Panc1 (cell line): ENCODE results near the gene PYGO2. TPM values are rescaled to one million over a fixed set of nuclear protein-coding genes. Genes with fewer than 3 reads are reported as not detected.

Source experiments
- ATAC-seq: fragments of 200-7000 bp; cut with Tn5 transposase; 2 replicates; pipeline ENCODE4 v1.9.1; 2020; ENCODE audit warnings: mild to moderate bottlenecking, moderate library complexity
- BruUV-seq: library from RNA; stranded (reverse); fragments of 400-500 nt; replicated peaks from 2 replicates; lab custom pipeline; 2021; lab: Mats Ljungman, UMichigan
- CTCF ChIA-PET: fragments of 300-600 bp; sonication (Branson Sonifier 250); formaldehyde crosslinking; loops from one replicate; lab custom pipeline; 2022; ENCODE audit warnings: antibody characterized with exemption; lab: Charles Lee
- POLR2A ChIA-PET: fragments of 300-600 bp; sonication (Branson Sonifier 250); formaldehyde crosslinking; loops from one replicate; lab custom pipeline; 2022; ENCODE audit warnings: antibody characterized with exemption; lab: Charles Lee
- DNase-seq: peaks from one replicate; pipeline ENCODE4 v3.0.0-alpha.2; 2010; ENCODE audit warnings: low read depth, low spot score
- H3K27ac ChIP-seq: 2 replicates; pipeline ENCODE4 v1.5.1; 2011; ENCODE audit warnings: mild to moderate bottlenecking, low read length, inconsistent platforms
- H3K27me3 ChIP-seq: fragments of 200-500 bp; sonication (Bioruptor generic); 2 replicates; pipeline ENCODE4 v1.6.0; 2014; ENCODE audit warnings: low read length, inconsistent platforms; ENCODE audit not compliant: control insufficient read depth, insufficient read depth
- H3K36me3 ChIP-seq: fragments of 200-500 bp; sonication (Bioruptor generic); 2 replicates; pipeline ENCODE4 v1.5.1; 2014; ENCODE audit warnings: inconsistent platforms, mild to moderate bottlenecking, low read length, moderate library complexity; ENCODE audit not compliant: control insufficient read depth, insufficient read depth
- H3K4me1 ChIP-seq: 2 replicates; pipeline ENCODE4 v1.5.1; 2011; ENCODE audit warnings: inconsistent platforms, mild to moderate bottlenecking, low read length, moderate library complexity; ENCODE audit not compliant: control insufficient read depth, insufficient read depth
- H3K4me3 ChIP-seq, 2 experiments: 2 replicates each; pipeline ENCODE4 v1.5.1; 2011 to 2012; ENCODE audit warnings: low read depth in 2 of 2, low read length in 2 of 2, mild to moderate bottlenecking in 2 of 2, inconsistent platforms in 1 of 2, moderate library complexity in 1 of 2
- H3K9me3 ChIP-seq: fragments of 200-500 bp; sonication (Bioruptor generic); 2 replicates; pipeline ENCODE4 v1.5.1; 2014; ENCODE audit warnings: low read depth, mild to moderate bottlenecking, inconsistent platforms, low read length, moderate library complexity; ENCODE audit not compliant: control insufficient read depth, insufficient read depth
- POLR2AphosphoS5 ChIP-seq: IDR thresholded peaks from 2 replicates; pipeline ENCODE4 v1.6.1; 2012; ENCODE audit warnings: mild to moderate bottlenecking, low read depth, low read length, moderate library complexity
- SIN3A ChIP-seq: IDR thresholded peaks from 2 replicates; pipeline ENCODE4 v1.6.1; 2012; ENCODE audit warnings: low read depth, mild to moderate bottlenecking, low read length, moderate library complexity, borderline replicate concordance; ENCODE audit not compliant: insufficient read depth
- TCF7L2 ChIP-seq: IDR thresholded peaks from 2 replicates; pipeline ENCODE4 v1.6.1; 2011; ENCODE audit warnings: mild to moderate bottlenecking, low read depth, low read length, inconsistent platforms
- in situ Hi-C: cut with HindIII; loops from 2 replicates; pipeline ENCODE4 v1.10.0; 2016; ENCODE audit warnings: low sequenced_read_pairs, low pct_unique_long_range_greater_than_20kb
- intact Hi-C: fragments of 100-400 bp; cut with micrococcal nuclease; formaldehyde crosslinking; loops from one replicate; pipeline ENCODE4 v1.10.0; 2022; ENCODE audit not compliant: unreplicated experiment
- total RNA-seq: library from RNA; stranded (reverse); gene quantifications from one replicate; pipeline ENCODE4 v1.2.1, GENCODE V29; 2021; ENCODE audit not compliant: unreplicated experiment
- TF ChIP-seq, protein P1 (sequence below): fragments of 450-650 bp; IDR thresholded peaks from 2 replicates; pipeline ENCODE4 v1.5.1; 2017; ENCODE audit warnings: mild to moderate bottlenecking
- TF ChIP-seq, protein P2 (sequence below), 2 experiments: IDR thresholded peaks; 2 replicates each; pipeline ENCODE4 v1.6.1; 2011 to 2012; ENCODE audit warnings: low read depth in 2 of 2, control low read depth in 1 of 2, low read length in 1 of 2, mild to moderate bottlenecking in 1 of 2, moderate library complexity in 1 of 2; ENCODE audit not compliant: insufficient read depth in 1 of 2

Gene PYGO2
- total RNA-seq, 1 experiment from 2014 or later, result 41.1 TPM

DNA sequence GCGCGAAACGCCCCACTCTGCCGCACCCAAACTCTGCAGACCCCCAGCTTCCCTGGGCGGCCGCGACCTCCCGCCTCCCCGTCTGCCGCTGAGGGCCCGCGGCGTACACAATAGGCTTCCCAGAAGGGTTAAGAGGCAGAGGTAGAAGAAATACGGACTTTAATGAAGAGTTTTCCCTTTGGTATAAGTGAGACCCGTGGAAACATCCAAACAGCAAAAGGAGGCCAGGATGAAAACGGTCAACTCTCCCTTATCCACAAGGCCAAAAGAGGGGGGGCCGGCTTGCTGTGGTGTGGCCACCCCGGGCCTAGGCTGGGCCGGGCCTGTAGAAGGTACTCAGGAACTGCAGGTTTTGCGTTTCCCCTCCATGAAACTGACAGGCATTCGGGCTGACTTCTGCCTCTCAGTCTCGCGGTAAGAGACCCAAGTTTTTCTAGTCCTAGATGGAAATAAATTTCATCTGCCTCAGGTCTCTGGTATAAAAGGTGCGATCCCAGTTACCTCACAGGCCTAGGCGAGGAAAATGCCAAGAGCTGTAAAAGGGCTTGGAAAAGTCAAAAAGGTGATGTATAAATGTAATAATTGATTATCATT, 671 bp upstream of the PYGO2 start:
- in situ Hi-C loops (no loop called here), intact Hi-C loops (no loop called here)
- ChIA-PET CTCF (interaction anchor here (0.6 kb wide), 1 partner anchor 33 kb away, joined by 12 read pairs; no protein-coding TSS in a partner anchor), POLR2A (no interaction called here)
- TF ChIP-seq, protein P1, sequence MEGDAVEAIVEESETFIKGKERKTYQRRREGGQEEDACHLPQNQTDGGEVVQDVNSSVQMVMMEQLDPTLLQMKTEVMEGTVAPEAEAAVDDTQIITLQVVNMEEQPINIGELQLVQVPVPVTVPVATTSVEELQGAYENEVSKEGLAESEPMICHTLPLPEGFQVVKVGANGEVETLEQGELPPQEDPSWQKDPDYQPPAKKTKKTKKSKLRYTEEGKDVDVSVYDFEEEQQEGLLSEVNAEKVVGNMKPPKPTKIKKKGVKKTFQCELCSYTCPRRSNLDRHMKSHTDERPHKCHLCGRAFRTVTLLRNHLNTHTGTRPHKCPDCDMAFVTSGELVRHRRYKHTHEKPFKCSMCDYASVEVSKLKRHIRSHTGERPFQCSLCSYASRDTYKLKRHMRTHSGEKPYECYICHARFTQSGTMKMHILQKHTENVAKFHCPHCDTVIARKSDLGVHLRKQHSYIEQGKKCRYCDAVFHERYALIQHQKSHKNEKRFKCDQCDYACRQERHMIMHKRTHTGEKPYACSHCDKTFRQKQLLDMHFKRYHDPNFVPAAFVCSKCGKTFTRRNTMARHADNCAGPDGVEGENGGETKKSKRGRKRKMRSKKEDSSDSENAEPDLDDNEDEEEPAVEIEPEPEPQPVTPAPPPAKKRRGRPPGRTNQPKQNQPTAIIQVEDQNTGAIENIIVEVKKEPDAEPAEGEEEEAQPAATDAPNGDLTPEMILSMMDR, result no peak
- TF ChIP-seq, protein P2, sequence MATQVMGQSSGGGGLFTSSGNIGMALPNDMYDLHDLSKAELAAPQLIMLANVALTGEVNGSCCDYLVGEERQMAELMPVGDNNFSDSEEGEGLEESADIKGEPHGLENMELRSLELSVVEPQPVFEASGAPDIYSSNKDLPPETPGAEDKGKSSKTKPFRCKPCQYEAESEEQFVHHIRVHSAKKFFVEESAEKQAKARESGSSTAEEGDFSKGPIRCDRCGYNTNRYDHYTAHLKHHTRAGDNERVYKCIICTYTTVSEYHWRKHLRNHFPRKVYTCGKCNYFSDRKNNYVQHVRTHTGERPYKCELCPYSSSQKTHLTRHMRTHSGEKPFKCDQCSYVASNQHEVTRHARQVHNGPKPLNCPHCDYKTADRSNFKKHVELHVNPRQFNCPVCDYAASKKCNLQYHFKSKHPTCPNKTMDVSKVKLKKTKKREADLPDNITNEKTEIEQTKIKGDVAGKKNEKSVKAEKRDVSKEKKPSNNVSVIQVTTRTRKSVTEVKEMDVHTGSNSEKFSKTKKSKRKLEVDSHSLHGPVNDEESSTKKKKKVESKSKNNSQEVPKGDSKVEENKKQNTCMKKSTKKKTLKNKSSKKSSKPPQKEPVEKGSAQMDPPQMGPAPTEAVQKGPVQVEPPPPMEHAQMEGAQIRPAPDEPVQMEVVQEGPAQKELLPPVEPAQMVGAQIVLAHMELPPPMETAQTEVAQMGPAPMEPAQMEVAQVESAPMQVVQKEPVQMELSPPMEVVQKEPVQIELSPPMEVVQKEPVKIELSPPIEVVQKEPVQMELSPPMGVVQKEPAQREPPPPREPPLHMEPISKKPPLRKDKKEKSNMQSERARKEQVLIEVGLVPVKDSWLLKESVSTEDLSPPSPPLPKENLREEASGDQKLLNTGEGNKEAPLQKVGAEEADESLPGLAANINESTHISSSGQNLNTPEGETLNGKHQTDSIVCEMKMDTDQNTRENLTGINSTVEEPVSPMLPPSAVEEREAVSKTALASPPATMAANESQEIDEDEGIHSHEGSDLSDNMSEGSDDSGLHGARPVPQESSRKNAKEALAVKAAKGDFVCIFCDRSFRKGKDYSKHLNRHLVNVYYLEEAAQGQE (IDR thresholded peaks at IDR 0.05; ENCODE audit: insufficient read depth in 1 of 2, low read depth in 2 of 2, low read length in 1 of 2), result no peak
- TF ChIP-seq SIN3A, result 0 out of 2 replicates have a peak, but pooled peaks have one; percentile 22
- no peak for TF ChIP-seq TCF7L2
- no peak; the same call in 1 of the 2 replicates for TF ChIP-seq POLR2AphosphoS5
- Histone ChIP-seq H3K27ac (peak overlapping the region; percentile 96), H3K36me3 (peaks cover 20% of the 10 kb centered on the region), H3K4me3 (peak overlapping the region; percentile 64 to 66), H3K9me3 (no peaks in the 10 kb centered on the region), H3K4me1 (peaks cover 33% of the 10 kb centered on the region), H3K27me3 (no peaks in the 10 kb centered on the region)
- TSS peak; percentile 88 for BruUV-seq
- ATAC-seq (peak; percentile 47), DNase-seq (no peak)

DNA sequence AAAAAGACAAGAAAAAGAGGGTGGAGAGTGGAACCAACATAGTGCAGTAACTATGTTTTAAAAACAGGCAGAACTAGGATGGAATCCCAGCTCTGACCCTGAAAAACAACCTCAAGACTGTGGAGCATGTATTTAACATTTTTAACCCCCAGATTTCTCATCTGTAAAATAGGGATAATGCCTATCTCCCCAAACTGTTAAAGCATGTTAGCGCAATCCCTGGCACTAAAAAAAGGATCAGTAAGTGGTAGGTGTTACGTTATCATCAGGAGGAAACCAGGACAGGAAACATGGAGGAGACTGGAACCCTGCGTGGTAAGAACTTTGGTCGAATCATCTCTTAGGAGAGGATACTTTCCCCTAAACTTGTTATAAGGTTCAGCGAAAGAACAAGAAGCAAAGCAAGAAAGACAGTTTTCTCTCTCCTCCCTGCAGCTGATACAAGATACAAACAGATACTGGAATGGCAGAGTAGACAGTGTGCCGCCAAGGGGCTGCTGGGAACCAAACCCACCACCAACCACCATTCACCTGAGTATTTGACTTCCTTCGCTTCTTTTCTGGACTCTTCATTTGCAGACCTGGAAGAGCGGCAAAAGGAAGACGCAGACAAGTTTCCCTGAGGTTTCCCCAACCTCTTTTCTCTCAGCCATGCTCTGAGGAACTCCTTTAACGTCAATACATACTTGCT, 991 bp downstream of the PYGO2 start:
- CTCF ChIA-PET, result interaction anchor here (0.9 kb wide), 1 partner anchor 10 kb away, joined by 4 read pairs; the partner anchor contains the start of gene SHC1
- Histone ChIP-seq H3K27ac (peak overlapping the region; percentile 92), H3K36me3 (peaks cover 15% of the 10 kb centered on the region)

More for the DNA sequence above, 991 bp downstream of the PYGO2 start:
- BruUV-seq, result no TSS peak
- POLR2A ChIA-PET, result interaction anchor here (0.9 to 1.2 kb wide), 2 partner anchors 10 to 25 kb away, joined by 3 to 4 read pairs; partner anchors contain the start of gene SHC1
- no peak for ATAC-seq
- no peak for TF ChIP-seq TCF7L2
- TF ChIP-seq, protein P1, result no peak
- no peak for TF ChIP-seq POLR2AphosphoS5
- TF ChIP-seq, protein P2 (IDR thresholded peaks at IDR 0.05; ENCODE audit: insufficient read depth in 1 of 2, low read depth in 2 of 2, low read length in 1 of 2), result no peak
- no peak for TF ChIP-seq SIN3A
- peak overlapping the region; percentile 64 to 66 for H3K4me3 ChIP-seq
- intact Hi-C loops, result no loop called here
- H3K9me3 ChIP-seq, result no peaks in the 10 kb centered on the region
- DNase-seq, result no peak
- H3K4me1 ChIP-seq, result peaks cover 40% of the 10 kb centered on the region
- in situ Hi-C loops, result no loop called here
- H3K27me3 ChIP-seq, result no peaks in the 10 kb centered on the region
